CMK (cell line): ENCODE measurements around the gene TSC22D4.
"Not testable (repeated sequence)": the region's sequence is repeated elsewhere in the genome, so short reads cannot be mapped to it uniquely, and the experiment has no call there.

Experiments used
- DNase-seq: peaks from one replicate; pipeline ENCODE4 v3.0.0-alpha.2; 2010; ENCODE audit warnings: low read depth

Gene TSC22D4

DNA sequence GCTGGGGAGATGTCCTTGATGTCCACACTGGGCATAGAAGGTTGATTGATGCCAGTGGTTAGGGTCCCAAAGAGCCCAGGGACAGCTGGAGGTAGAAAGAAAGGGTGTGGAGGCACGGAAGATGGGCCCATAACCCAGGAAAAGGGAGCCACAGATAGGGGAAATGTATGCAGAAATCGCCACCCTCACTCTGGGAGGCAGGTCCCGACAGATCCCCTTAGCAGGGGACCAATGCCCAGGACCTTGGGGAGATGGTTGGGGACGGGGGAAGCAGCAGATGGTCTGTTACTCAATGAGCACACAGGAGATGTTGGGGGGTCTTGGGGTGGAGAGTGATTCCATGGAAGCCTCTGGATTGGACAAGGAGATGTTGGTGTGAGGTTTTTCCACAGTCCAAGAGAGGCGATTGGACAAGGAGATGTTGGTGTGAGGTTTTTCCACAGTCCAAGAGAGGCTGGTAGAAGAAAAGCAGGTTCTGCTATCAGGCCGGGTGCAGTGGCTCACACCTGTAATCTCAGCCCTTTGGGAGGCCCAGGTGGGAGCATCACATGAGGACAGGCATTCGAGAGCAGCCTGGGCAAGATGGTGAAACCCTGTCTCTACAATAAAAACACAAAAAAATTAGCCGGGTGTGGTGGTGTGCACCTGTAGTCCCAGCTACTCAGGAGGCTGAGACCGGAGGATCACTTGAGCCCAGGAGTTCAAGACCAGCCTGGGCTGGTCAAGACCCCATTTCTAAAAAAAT lies 35.7 kb downstream of the TSC22D4 start:
- DNase-seq: no peak

- DNase-seq: no peak
Measured at GRCh38 chr7:100441641-100442535, 37.1 kb downstream of the TSC22D4 start.

- DNase-seq: not testable (repeated sequence)
Measured at GRCh38 chr7:100439244-100439643, 39.8 kb downstream of the TSC22D4 start.

DNA sequence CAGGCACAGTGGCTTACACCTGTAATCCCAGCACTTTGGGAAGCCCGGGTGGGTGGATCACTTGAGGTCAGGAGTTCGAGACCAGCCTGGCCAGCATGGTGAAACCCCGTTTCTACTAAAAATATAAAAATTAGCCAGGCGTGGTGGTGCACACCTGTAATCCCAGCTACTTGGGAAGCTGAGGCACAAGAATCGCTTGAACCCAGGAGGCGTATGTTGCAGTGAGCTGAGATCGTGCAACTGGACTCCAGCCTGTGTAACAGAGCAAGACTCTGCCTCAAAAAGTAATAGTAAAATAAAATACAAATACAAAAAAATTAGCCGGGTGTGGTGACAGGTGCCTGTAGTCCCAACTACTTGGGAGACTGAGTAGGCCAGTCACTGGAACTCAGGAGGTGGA lies 40.3 kb downstream of the TSC22D4 start:
- DNase-seq: not testable (repeated sequence)

DNA sequence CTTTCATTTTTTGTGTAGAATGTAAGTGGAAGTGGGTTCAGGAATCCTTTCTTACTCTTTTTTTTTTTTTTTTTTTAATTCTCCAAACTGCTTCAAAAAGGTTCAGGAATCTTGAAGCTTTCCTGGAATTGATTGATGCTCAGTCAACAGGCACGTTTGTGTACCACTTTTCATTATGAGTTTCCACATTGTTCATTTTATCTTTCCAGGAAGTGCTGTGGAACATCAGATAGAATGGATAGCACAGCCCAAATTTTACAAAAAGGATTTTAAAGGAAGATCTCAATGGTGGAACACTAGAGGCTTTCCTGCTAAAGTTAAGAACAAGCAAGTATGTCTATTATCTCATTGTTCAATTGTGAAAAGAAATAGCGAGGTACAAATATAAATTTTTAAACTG lies 40.8 kb downstream of the TSC22D4 start:
- no peak for DNase-seq

GRCh38 chr7:100437150-100438100 lies 41.6 kb downstream of the TSC22D4 start:
- DNase-seq: no peak

DNA sequence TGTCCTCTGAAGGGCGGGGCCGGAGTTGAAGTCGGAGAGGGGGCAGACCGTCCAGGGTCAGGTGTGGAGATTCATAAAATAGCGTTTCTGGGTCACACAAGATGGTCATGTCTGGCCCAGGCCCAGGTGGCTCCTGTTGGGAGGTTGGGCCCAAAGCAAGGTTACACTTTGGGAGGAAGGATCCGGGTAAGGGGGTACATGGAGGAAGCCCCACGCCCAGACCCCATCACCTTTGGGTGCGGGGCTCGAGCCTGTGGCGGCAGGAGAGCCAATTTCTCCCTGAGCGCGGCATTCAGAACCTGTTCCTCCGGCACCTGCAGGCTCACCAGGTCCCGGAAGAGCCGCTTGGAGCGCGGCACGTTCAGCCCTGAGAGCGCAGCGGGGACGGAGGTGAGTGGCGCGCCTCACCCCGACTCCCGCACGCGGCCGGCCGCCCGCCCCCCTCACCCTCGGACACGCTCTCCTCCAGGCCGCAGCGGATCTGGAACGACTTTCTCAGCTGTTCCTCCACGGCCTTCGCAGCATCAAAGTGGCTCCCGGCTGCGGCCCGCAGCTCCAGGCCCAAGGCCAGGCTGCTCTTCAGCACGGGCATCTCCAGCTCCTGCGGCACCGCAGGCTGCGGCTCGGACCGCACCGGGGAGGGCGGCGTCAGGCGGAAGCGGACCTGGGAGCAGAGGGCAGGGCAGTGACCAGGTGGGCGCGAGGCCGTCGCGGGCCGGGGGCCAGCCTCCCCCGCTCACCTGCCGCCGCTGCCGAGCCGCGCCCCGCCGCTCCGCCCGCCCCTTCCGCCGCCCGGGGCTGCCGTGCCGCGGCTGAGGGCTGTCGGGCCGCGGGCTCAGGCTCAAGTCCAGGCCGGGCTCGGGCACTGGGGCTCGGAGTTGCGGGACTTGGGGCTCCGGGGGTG lies 43.4 kb downstream of the TSC22D4 start:
- DNase-seq: no peak

DNA sequence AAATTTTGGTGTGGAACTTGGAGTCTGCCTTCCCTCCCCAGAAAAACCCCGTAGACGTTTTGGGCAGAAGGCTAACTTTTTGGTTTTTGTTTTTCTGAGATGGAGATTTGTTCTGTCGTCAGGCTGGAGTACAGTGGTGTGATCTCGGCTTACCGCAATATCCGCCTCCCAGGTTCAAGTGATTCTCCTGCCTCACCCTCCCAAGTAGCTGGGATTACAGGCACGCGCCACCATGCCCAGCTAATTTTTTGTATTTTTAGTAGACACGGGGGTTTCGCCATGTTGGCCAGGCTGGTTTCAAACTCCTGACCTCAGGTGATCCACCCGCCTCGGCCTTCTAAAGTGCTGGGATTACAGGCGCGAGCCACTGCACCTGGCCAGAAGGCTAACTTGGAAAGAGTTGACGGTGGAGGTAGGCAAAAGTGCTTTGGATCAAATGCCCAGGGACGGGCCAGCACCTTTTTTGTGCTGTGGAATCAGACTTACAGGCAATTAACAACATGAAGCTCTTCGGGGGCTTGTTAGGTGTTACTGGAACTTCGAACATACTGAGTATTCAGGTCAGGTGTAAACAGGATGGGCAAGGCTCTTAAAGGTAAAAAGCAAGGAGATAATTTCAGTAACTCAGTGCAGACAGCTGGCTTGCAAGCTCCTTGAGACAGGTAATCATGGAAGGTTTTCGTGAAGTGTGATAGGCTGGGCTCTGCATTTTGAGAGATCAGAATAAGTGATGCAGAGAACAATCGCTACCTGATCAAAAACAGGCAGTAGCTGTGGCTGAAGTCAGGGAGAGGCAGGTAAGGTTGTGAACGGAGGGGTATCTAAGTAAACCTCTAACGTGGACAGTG lies 44.5 kb downstream of the TSC22D4 start:
- no peak for DNase-seq

DNA sequence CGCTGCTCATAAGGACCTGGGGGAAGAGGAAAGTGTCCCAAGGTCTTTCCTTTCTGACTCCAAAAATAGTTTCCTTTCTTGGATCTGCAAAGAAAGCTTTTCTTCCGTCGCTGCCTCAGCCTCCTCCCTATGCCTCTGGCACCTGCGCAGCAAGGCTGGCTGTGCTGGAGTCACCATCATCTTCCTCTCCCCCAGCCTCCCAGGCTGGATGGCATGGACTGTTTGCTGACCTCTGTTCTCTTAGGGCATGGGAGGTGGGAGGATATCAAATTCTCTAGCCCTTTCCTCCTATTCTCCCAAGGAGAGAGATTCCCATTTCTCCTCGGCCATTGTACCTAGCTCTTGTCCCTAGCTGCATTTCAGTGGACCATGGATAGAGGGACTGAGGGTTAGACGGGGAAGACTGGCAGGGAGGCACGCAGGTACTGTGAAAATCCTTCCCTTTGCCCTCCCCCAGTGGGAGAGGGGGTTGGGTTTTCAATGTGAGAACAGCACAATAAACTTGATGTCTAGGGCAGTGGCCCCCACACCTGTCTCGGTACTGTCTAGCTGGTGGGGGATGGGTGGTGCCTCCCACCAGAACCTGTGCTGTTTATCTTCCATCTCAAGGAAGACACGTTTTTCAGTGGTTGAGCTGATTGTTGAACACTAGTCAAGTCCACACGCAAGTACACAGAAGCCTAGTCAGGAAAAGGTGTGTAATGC lies 45.3 kb downstream of the TSC22D4 start:
- DNase-seq: no peak

DNA sequence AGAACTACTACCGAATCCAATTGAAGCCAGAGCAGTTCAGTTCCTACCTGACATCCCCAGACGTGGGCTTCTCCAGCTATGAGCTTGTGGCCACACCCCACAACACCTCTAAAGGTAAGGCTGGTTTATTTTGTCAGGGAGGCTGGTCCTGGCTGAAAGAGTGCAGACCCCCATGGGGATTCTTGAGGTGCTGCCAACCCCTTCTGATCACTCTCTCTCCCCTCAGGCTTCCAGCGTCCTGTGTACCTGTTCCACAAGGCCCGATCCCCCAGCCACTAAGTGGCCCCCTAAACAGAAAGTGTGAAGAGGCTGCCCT lies 45.8 kb downstream of the TSC22D4 start:
- no peak for DNase-seq

DNA sequence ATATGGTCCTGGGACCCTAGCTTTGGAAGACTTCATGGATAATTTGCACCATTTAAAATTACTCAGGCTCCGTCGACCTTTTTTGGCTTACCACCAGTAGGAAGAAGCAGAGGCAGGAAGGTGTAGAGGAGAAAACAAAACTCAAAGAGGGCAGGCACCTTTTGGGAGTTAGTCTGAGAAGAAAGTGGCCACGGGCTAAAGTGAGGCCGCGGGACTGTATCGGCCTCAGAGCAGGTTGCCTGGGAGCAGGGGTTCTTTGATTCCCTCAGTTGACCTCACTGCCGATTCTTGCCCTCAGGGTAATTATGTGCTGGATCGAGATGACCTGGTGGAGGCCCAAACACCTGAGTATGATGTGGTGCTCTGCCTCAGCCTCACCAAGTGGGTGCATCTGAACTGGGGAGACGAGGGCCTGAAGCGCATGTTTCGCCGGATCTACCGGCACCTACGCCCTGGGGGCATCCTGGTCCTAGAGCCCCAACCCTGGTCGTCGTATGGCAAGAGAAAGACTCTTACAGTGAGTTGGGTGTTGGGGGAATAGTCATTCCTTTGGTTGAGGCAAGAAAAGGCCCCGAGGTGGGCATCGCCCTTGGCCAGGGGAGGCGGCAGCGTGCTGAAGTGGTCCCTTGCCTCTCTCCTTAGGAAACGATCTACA lies 46.3 kb downstream of the TSC22D4 start:
- no peak for DNase-seq

GRCh38 chr7:100432053-100432452 lies 47.0 kb downstream of the TSC22D4 start:
- no peak for DNase-seq

DNA sequence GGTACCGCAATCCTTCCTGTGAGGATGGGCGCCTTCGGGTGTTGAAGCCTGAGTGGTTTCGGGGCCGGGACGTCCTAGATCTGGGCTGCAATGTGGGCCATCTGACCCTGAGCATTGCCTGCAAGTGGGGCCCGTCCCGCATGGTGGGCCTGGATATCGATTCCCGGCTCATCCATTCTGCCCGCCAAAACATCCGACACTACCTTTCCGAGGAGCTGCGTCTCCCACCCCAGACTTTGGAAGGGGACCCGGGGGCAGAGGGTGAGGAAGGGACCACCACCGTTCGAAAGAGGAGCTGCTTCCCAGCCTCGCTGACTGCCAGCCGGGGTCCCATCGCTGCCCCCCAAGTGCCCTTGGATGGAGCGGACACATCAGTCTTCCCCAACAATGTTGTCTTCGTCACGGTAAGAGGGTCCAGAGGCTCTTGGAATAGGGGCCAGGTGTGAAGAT lies 47.7 kb downstream of the TSC22D4 start:
- DNase-seq: no peak

GRCh38 chr7:100430493-100431285 lies 48.3 kb downstream of the TSC22D4 start:
- no peak for DNase-seq

- peak; percentile 85 for DNase-seq
Measured at GRCh38 chr7:100429637-100430492, 49.1 kb downstream of the TSC22D4 start, which contains the start of gene MEPCE. Gene MEPCE (plus strand): TSS chr7:100429831. CDS start chr7:100430019, 188 bp downstream.

GRCh38 chr7:100428967-100429636 lies 49.9 kb downstream of the TSC22D4 start:
- peak; percentile 99 for DNase-seq
